ENCODE measurements around the gene C17orf100. TPM values are rescaled to one million over a fixed set of nuclear protein-coding genes. Genes with fewer than 3 reads are reported as not detected.
"Not testable (repeated sequence)": the region's sequence is repeated elsewhere in the genome, so short reads cannot be mapped to it uniquely, and the experiment has no call there.

C17orf100 gene
- total and polyA plus RNA-seq, 8 donors: 1.3 to 7.6 (median 5.6) TPM

DNA sequence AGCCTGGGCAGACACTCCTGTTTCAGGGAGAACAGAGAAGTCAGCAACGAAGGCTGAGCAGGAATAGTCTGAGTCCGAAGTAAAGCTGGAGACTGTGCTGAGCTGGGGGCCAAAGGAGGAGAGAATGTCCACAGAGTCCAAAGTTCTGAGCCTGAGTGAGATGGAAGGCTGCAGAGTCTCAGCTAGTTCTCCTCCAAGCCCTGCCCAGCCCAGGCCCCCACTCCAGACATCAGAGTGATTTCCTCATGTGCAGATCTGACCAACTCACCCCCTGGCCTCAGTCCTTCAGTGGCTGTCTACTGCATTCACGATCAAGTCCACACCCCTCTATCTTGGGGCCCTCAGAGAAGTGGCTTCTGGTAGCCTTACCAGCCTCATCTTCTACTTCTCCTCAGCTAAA, 40.0 kb downstream of the C17orf100 start:
- DNase-seq (no peak), ATAC-seq (no peak)
- Histone ChIP-seq H3K36me3 (no peaks in the 10 kb centered on the region), H3K4me1 (no peaks in the 10 kb centered on the region), H3K9me3 (no peaks in the 10 kb centered on the region), H3K4me3 (no peak overlapping the region), H3K27me3 (peaks cover 0 to 45% of the 10 kb centered on the region in 2 donors), H3K27ac (no peak overlapping the region)
- TF ChIP-seq, protein P1, sequence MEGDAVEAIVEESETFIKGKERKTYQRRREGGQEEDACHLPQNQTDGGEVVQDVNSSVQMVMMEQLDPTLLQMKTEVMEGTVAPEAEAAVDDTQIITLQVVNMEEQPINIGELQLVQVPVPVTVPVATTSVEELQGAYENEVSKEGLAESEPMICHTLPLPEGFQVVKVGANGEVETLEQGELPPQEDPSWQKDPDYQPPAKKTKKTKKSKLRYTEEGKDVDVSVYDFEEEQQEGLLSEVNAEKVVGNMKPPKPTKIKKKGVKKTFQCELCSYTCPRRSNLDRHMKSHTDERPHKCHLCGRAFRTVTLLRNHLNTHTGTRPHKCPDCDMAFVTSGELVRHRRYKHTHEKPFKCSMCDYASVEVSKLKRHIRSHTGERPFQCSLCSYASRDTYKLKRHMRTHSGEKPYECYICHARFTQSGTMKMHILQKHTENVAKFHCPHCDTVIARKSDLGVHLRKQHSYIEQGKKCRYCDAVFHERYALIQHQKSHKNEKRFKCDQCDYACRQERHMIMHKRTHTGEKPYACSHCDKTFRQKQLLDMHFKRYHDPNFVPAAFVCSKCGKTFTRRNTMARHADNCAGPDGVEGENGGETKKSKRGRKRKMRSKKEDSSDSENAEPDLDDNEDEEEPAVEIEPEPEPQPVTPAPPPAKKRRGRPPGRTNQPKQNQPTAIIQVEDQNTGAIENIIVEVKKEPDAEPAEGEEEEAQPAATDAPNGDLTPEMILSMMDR (IDR thresholded peaks at IDR 0.05): no peak
- intact Hi-C loops (cut with DNase I): no loop called here

DNA sequence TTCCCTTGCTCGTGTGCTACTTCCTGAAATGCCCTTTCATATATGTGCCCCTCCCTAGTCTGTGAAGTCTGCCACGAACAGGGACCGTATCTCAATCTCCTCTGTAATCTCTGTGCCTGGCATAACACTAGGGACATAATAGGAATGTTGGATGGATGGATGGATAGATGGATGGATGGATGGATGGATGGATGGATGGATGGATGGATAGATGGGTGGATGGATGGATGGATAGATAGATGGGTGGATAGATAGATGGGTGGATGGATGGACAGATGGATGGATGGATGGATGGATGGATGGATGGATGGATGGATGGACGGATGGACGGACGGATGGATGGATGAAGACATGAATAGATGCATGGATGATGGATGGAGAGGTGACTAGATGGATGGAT, 40.4 kb downstream of the C17orf100 start:
- ATAC-seq; intact Hi-C loops (cut with DNase I); H3K36me3 ChIP-seq; H3K27ac ChIP-seq; H3K9me3 ChIP-seq; H3K4me3 ChIP-seq; H3K4me1 ChIP-seq; DNase-seq: not testable (repeated sequence)
- H3K27me3 ChIP-seq: peaks cover 0 to 45% of the 10 kb centered on the region in 2 donors

DNA sequence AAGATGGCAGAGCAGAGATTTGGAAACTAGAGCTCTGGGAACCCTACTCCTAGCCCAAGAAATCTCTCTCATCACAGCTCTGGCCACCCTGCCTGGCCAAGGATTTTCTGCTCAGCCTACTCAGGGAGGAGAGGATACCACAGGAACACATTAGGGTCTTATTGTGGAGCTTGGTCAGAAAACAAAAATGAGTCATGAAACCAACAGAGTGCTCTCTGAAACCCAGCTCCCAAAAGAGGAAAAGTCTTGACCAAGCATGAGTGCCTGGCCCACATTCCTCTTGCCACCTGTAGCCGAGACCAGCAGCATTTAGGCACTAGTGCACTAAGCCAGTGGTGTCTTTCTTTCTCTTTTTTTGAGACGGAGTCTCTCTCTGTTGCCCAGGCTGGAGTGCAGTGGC, 43.5 kb downstream of the C17orf100 start:
- ATAC-seq: no peak
- DNase-seq: no peak
- Histone ChIP-seq H3K4me1 (no peaks in the 10 kb centered on the region), H3K27ac (no peak overlapping the region), H3K9me3 (no peaks in the 10 kb centered on the region), H3K4me3 (no peak overlapping the region), H3K27me3 (peaks cover 0 to 37% of the 10 kb centered on the region in 2 donors), H3K36me3 (no peaks in the 10 kb centered on the region)
- TF ChIP-seq, protein P1 (IDR thresholded peaks at IDR 0.05): no peak
- intact Hi-C loops (cut with DNase I): no loop called here

DNA sequence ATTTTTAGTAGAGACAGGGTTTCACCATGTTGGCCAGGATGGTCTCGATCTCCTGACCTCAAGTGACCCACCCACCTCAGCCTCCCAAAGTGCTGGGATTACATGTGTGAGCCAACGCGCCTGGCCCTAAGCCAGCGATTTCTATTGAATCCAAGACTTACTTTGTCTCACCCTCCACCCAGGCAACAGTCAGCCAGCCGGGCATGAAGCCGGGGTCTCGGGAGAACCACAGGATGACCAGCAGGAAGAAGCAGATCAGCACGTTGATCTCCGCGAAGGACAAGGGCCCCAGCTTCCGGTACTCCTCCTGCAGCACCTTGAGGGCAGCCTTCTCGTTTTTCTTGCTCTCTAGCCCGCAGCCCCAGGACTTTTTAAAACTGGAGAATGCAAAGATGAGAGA, 44.0 kb downstream of the C17orf100 start:
- Histone ChIP-seq H3K27me3 (peaks cover 0 to 32% of the 10 kb centered on the region in 2 donors), H3K4me3 (no peak overlapping the region), H3K27ac (no peak overlapping the region), H3K9me3 (no peaks in the 10 kb centered on the region), H3K36me3 (no peaks in the 10 kb centered on the region), H3K4me1 (no peaks in the 10 kb centered on the region)
- intact Hi-C loops (cut with DNase I): no loop called here
- TF ChIP-seq, protein P1 (IDR thresholded peaks at IDR 0.05): no peak
- ATAC-seq (no peak), DNase-seq (no peak)

DNA sequence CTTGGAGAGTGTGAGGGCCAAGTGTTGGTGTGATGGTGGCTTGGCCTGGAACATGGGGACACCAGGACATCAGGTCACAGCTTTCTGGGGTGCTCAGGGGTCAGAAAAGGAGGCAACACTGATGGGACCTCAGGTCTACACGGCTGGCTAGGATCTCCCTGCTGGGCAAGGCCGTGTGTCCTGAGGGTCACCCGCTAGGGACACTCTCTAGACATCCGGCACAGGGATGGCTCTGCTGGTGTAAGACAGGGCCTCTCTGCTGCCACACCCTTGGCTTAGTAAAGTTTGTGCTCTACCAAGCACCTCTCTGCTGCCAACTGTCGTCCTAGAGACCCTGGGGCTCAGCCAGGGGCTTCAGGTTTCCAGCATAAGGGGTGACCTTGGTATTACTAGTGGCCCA, 45.3 kb downstream of the C17orf100 start:
- H3K4me3 ChIP-seq: no peak overlapping the region
- intact Hi-C loops (cut with DNase I): no loop called here
- no peak overlapping the region for H3K27ac ChIP-seq
- no peaks in the 10 kb centered on the region for H3K36me3 ChIP-seq
- TF ChIP-seq, protein P1 (IDR thresholded peaks at IDR 0.05): no peak
- no peaks in the 10 kb centered on the region for H3K4me1 ChIP-seq
- H3K27me3 ChIP-seq: peaks cover 0 to 20% of the 10 kb centered on the region in 2 donors
- ATAC-seq (no peak), DNase-seq (no peak)
- no peaks in the 10 kb centered on the region for H3K9me3 ChIP-seq

DNA sequence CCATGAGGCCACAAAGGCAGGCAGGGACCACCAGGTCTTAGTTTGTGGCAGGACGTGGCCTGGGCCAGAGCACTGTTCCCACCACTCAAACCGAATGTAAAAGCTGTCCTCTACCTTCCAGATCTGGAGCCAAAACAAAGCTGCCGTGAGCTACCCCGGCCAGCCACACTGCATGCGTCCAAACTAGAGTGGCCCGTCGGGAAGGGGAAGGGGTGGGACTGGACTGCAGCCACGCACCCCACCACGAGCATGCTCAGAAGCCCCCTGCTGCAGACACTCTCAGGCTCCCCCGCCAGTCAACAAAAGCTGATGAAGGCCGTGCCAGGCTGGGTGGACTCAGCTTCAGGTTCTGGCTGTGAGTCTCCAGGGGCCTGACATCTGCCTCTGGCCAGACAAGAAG, 46.4 kb downstream of the C17orf100 start:
- H3K9me3 ChIP-seq: no peaks in the 10 kb centered on the region
- H3K4me3 ChIP-seq: no peak overlapping the region
- H3K4me1 ChIP-seq: no peaks in the 10 kb centered on the region
- no peak for DNase-seq
- TF ChIP-seq, protein P1 (IDR thresholded peaks at IDR 0.05): no peak
- intact Hi-C loops (cut with DNase I): no loop called here
- no peak for ATAC-seq
- H3K36me3 ChIP-seq: no peaks in the 10 kb centered on the region
- H3K27me3 ChIP-seq: peaks cover 0 to 14% of the 10 kb centered on the region in 2 donors
- H3K27ac ChIP-seq: no peak overlapping the region
